GM20000 (cell line): ENCODE data around the gene ARHGAP23.

ENCODE experiments used
- DNase-seq: peaks from one replicate; pipeline ENCODE4 v3.0.0; 2012; ENCODE audit warnings: low spot score
- TF ChIP-seq, protein P1 (sequence below): IDR thresholded peaks from 2 replicates; pipeline ENCODE4 v1.5.1; 2012; ENCODE audit warnings: mild to moderate bottlenecking, control low read depth; ENCODE audit errors: extremely low read depth, missing control alignments

ARHGAP23 gene

DNA sequence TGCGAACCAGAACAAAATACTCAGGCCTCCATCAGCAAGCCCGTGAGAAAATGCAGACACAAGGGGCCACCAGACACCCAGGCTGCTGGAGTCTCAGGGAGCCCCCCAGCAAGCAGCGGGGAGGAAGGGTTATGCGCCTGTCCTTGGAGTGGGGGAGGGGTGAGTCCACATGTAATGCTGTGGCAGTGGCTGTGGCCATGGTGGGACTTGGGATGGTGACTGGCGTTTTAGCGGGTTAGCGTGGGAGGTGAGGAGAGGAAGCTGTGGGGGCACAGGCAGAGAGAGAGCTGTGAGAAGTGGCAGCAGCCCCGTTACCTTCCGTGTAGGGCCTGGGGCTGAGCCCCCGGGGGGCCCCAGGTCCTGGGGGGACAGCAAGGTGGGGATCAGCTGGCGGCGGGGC lies 119.2 kb downstream of the ARHGAP23 start:
- TF ChIP-seq, protein P1, sequence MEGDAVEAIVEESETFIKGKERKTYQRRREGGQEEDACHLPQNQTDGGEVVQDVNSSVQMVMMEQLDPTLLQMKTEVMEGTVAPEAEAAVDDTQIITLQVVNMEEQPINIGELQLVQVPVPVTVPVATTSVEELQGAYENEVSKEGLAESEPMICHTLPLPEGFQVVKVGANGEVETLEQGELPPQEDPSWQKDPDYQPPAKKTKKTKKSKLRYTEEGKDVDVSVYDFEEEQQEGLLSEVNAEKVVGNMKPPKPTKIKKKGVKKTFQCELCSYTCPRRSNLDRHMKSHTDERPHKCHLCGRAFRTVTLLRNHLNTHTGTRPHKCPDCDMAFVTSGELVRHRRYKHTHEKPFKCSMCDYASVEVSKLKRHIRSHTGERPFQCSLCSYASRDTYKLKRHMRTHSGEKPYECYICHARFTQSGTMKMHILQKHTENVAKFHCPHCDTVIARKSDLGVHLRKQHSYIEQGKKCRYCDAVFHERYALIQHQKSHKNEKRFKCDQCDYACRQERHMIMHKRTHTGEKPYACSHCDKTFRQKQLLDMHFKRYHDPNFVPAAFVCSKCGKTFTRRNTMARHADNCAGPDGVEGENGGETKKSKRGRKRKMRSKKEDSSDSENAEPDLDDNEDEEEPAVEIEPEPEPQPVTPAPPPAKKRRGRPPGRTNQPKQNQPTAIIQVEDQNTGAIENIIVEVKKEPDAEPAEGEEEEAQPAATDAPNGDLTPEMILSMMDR: no peak
- DNase-seq: no peak

DNA sequence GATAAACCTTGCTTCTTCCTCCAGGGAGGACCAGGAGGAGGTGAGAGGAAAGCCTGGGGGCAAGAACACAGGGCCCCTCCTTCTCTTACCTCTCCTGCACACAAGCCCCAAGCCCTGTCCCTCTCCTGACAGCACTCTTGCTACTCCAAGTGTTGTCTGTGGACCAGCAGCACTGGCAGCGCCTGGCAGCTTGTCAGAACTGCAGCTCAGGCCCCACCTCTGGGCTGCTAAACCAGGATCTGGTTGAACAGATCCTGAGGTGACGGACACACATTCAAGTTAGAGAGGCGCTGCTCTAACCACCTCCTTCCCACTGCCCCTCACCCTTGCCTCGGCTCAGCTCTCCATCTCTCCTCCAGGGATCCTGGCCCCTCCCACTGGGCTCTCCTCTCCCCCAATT lies 121.0 kb downstream of the ARHGAP23 start:
- no peak for DNase-seq
- TF ChIP-seq, protein P1: no peak

DNA sequence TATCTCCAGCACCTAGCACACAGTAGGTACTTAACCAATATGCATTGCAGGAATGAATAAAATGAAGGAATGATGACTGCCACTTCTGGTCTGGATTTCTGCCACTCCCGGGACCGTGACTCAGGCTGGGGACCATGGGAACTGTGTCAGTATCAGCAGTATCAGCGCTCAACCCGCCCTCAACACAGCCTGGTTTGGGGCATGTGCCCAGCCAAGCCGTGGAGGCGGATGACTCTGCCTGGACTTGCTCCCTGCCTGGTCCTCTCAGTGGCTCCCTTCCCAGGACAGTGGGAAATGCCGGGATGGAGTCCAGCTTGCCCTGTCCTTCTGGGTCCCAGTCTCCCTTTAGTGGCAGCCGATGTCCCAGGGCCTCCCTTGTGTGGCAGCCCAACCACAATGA lies 122.4 kb downstream of the ARHGAP23 start:
- TF ChIP-seq, protein P1: no peak
- DNase-seq: no peak

DNA sequence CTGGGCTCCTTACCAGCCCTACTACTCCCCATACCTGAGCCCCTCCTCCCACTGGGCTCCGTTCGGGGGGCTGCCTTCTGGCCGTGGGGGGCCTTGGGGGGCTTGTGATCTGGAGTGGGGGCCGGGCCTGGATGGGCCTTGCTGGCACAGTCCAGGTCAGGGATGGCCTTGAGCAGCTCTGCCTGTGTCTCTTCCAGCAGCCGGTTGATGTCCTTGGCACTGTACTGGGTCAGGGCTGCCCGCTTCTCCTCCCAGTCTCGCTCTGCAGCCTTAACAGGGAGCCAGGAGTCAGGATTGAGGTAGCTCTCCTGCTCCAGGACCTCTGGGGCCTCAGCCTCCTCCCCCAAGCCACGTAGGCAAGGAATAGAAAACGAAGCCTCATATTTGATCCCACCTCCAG lies 122.9 kb downstream of the ARHGAP23 start:
- TF ChIP-seq, protein P1: no peak
- DNase-seq: no peak

DNA sequence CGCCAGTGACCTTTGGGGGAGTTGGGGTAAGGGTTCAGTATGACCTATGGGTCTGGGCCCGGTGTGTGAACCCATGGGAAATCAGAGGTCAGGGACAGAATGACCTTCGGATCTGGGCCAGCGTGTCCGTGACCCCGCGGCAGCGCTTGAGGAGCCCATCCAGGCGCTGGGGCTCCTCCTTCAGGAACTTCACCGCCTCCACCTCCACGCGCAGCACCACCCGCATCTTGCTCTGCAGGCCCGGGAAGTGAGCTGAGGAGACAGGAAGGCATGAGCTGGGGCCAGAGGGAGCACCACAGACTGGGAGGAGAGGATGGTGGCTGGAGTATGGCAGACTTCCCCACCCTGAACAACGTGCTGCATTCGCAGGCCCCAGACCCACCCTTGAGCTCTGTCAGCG lies 124.1 kb downstream of the ARHGAP23 start:
- TF ChIP-seq, protein P1: no peak
- DNase-seq: no peak

DNA sequence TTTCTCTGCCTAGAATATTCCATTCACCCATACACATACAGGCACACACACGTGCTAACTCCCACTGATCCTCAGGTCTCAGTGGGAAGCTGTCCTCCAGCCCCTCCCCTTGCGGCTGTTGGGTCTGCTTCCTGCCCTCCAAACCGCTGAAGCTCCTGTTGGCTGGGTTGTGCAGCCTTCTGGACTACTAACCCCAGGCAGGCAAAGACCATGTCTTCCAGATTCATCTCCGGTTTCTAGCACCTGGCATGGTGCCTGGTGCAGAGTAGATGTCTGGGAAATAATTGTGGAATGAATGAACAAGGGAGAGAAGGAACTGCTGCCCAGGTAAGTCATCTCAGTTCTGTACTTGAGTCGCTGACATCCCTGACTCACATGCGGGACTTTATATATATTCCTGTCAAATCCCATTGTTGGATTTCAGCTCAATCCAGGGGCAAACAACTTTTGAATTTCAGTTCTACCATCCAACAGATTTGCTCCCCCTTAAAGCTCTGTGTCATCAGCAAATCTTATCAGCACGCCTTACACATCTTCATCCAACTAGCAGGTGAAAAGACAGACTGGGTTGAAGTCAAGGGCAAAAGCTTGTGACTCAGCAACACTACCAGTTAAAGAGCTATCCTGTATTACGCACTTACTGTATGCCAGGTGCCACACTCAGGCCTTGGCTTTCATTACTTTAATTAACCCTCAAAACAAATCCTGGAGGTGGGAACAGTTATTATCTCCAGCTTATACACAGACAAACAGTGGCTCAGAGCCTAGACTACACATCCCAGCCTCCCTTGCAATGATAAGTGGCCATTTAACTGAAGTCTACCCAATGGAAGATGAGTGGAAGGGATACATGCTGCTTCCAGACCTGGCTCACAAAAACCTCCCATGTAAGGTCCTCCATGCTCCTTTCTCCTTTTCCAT lies 126.4 kb downstream of the ARHGAP23 start:
- TF ChIP-seq, protein P1: no peak
- DNase-seq: no peak

DNA sequence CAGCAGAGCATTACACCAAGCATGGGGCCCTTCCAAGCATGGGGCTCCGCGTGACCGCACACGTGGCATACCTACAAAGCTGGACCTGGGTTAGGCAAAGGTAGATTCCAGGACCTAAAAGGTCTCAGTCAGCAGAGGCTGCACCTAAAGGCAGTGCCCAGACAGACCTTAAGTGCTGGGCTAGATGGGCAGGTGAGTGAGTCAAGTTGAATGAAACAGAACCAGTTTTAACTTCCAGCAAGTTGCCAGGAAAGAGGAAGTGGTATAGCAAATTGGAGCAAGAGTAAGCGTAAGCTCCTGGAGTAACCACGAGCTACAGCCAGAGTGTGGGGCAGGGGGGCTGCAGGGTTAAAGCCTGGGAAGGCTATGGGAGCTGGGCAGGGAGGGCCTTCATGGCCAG lies 128.0 kb downstream of the ARHGAP23 start:
- TF ChIP-seq, protein P1: no peak
- no peak for DNase-seq
